Immature natural killer cell (primary cell): ENCODE data around the gene AS3MT. TPM values are rescaled to one million over a fixed set of nuclear protein-coding genes. Genes with fewer than 3 reads are reported as not detected.

Experiments used
- DNase-seq, 3 donors: peaks; one replicate each; pipeline ENCODE4 v3.0.0; 2022; ENCODE audit warnings: mixed read lengths in 1 of 3
- H3K27ac Mint-ChIP-seq, 6 donors: one replicate each; pipeline ENCODE4 v1.8.0; 2020; ENCODE audit warnings: mixed read lengths in 6 of 6, mild to moderate bottlenecking in 5 of 6, inconsistent platforms in 4 of 6, moderate library complexity in 3 of 6
- H3K27me3 Mint-ChIP-seq, 3 donors: one replicate each; pipeline ENCODE4 v1.8.0; 2020 to 2021; ENCODE audit warnings: low read depth in 3 of 3, mild to moderate bottlenecking in 3 of 3, mixed read lengths in 3 of 3, moderate library complexity in 3 of 3, inconsistent platforms in 1 of 3
- H3K36me3 Mint-ChIP-seq, 3 donors: one replicate each; pipeline ENCODE4 v1.8.0; 2020; ENCODE audit warnings: mixed read lengths in 3 of 3, inconsistent platforms in 2 of 3, mild to moderate bottlenecking in 2 of 3
- H3K4me1 Mint-ChIP-seq, 2 donors: one replicate each; pipeline ENCODE4 v1.8.0; 2020; ENCODE audit warnings: inconsistent platforms in 2 of 2, mild to moderate bottlenecking in 2 of 2, mixed read lengths in 2 of 2, moderate library complexity in 1 of 2
- H3K4me3 Mint-ChIP-seq, 5 donors: one replicate each; pipeline ENCODE4 v1.8.0; 2020; ENCODE audit warnings: mild to moderate bottlenecking in 5 of 5, mixed read lengths in 5 of 5, inconsistent platforms in 3 of 5, moderate library complexity in 3 of 5
- H3K9me3 Mint-ChIP-seq, 6 donors: one replicate each; pipeline ENCODE4 v1.8.0; 2020; ENCODE audit warnings: mild to moderate bottlenecking in 6 of 6, mixed read lengths in 6 of 6, inconsistent platforms in 4 of 6, moderate library complexity in 3 of 6
- polyA plus RNA-seq, 3 donors: library from polyadenylated mRNA; unstranded; fragments of 300-500 nt; fragmentation: Illumina TruSeq; gene quantifications; one replicate each; pipeline ENCODE4 v1.2.3, GENCODE V29; 2021

The AS3MT gene
- polyA plus RNA-seq, 3 donors from 2014 or later: 0.30 TPM; not detected in 2

DNA sequence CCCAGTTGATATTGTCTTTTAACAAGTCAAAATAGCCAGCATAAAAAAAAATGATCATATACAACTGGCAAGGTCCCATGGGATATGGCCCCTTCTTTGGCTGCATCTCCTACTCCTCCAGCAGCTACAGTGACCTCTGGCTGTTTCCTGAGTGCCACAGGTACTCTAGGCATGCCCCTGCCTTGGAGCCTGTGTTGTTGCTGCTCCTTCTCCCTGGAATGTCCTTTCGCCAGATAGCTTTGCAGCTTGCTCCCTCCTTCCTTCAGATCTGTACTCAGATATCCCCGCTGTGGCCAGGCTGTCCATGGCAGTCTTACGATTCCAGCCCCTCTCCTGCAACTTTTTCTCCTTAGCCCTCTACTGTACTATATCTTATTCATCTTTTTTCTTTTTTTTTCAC is 72.1 kb downstream of the AS3MT start:
- Mint-ChIP-seq H3K36me3 (peaks cover 0 to 9% (median 0%) of the 10 kb centered on the region in 3 donors), H3K4me1 (no peaks in the 10 kb centered on the region), H3K9me3 (no peaks in the 10 kb centered on the region), H3K27me3 (peaks cover 0 to 2% (median 2%) of the 10 kb centered on the region in 3 donors), H3K27ac (no peak overlapping the region), H3K4me3 (no peak overlapping the region)
- no peak for DNase-seq

DNA sequence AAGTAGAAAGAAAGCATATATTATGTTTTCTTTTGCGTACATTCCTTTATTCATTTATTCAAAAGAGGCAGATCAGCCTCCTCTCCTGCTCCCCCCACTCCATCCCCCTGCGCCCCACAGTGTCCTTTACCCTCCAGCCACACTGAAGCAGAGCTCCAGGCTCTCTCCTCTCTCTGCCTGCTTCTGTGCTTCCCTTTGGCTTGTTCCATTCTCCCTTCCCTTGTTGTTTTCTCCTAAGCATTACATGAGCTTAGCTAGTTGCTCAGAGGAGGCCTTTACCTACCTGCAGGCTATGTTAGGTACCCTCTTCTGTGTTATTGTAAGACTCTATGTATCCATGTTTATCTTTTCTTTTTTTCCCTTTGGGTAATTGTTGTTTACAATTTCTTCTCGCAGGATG is 76.2 kb downstream of the AS3MT start:
- H3K4me1 Mint-ChIP-seq: no peaks in the 10 kb centered on the region
- H3K36me3 Mint-ChIP-seq: peaks cover 0 to 5% (median 0%) of the 10 kb centered on the region in 3 donors
- no peaks in the 10 kb centered on the region for H3K9me3 Mint-ChIP-seq
- H3K27ac Mint-ChIP-seq: peak overlapping the region in 1 of 6 donors; percentile 26
- DNase-seq: no peak
- no peak overlapping the region for H3K4me3 Mint-ChIP-seq
- H3K27me3 Mint-ChIP-seq: peaks cover 0 to 2% (median 0%) of the 10 kb centered on the region in 3 donors

DNA sequence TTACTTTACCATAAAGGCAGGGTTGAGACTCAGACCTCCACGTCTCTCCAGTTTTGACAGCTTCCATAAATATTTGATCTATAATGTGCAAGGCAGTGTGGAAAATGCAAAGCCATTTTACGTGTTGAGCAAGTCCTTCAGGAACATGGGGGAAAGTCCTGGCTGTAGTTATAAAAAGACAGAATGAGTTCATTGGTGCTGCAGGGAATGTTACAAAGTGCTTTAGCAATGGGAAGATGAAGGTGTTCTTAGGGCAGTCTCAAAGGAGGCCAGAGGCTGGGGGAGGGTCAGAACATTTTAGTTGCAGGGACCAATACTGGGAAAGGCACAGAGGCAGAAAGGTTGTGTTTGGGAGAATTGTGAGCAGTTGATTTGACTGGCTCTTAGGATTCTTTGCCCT is 76.7 kb downstream of the AS3MT start:
- DNase-seq: no peak
- Mint-ChIP-seq H3K27ac (peak overlapping the region in 1 of 6 donors; percentile 31), H3K9me3 (no peaks in the 10 kb centered on the region), H3K36me3 (peaks cover 0 to 5% (median 0%) of the 10 kb centered on the region in 3 donors), H3K4me1 (no peaks in the 10 kb centered on the region), H3K4me3 (no peak overlapping the region), H3K27me3 (peaks cover 0 to 2% (median 0%) of the 10 kb centered on the region in 3 donors)

DNA sequence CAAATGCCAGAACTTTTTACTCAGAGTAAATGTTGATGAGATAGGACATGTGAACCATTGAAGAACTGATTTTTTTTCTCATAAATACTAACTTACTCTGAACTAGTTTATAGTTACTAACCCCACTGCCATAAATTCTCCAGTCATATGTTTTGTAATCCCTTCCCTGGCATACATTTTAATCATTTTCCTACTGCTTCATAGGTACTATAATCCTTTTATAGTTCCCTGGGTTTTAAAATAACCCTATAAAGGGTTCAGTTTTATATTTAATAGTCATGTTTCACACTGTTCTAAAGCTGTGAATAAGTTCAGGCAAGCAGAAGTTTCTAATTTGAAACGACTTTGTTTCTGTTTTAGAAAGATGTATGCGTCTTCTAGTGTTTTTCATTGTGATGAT is 77.7 kb downstream of the AS3MT start:
- no peaks in the 10 kb centered on the region for H3K36me3 Mint-ChIP-seq
- H3K27me3 Mint-ChIP-seq: peaks cover 0 to 2% (median 0%) of the 10 kb centered on the region in 3 donors
- no peak overlapping the region for H3K4me3 Mint-ChIP-seq
- H3K27ac Mint-ChIP-seq: no peak overlapping the region
- H3K4me1 Mint-ChIP-seq: no peaks in the 10 kb centered on the region
- DNase-seq: no peak
- no peaks in the 10 kb centered on the region for H3K9me3 Mint-ChIP-seq

DNA sequence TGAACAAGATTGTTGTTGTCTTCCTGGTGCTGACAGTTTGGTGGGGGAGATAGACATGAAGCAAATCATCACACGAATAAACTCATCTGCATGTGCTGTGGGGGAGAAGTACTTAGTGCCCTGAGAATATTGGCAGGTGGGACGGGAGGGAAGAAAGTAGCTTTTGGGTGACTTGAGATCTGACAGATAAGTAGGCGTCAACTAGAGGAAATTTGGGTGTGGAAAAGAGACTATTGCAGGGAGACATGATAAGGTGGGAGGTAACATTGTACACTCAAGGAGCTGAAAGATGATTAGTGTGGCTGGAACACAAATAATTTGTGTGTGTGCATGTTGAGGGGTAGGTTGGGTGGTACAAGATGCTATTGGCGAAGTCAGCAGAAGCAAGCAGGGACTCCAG is 78.9 kb downstream of the AS3MT start:
- no peaks in the 10 kb centered on the region for H3K9me3 Mint-ChIP-seq
- no peak overlapping the region for H3K27ac Mint-ChIP-seq
- H3K36me3 Mint-ChIP-seq: no peaks in the 10 kb centered on the region
- no peak for DNase-seq
- H3K4me1 Mint-ChIP-seq: no peaks in the 10 kb centered on the region
- no peak overlapping the region for H3K4me3 Mint-ChIP-seq
- peaks cover 0 to 2% (median 0%) of the 10 kb centered on the region in 3 donors for H3K27me3 Mint-ChIP-seq

DNA sequence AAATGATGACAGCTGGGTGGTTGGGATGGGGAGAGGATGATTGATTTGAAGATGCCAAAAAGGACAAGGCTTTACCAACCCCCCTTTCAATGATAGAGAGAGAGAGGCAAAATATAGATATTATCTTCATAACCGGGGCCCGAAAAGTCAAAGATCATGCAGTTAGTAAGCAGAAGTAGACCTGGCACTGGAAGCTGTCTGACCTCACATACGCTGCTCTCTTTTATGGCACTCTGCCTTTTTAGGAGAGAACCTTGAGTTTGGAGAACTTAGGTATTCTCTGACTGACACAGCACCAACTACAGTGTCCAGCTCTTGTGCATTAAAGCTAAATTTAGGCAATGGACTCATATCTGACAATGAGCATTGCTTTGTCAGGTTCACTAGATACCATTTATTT is 79.5 kb downstream of the AS3MT start:
- no peaks in the 10 kb centered on the region for H3K36me3 Mint-ChIP-seq
- no peaks in the 10 kb centered on the region for H3K9me3 Mint-ChIP-seq
- no peak for DNase-seq
- H3K4me1 Mint-ChIP-seq: no peaks in the 10 kb centered on the region
- no peak overlapping the region for H3K27ac Mint-ChIP-seq
- H3K27me3 Mint-ChIP-seq: peaks cover 0 to 2% (median 0%) of the 10 kb centered on the region in 3 donors
- no peak overlapping the region for H3K4me3 Mint-ChIP-seq

DNA sequence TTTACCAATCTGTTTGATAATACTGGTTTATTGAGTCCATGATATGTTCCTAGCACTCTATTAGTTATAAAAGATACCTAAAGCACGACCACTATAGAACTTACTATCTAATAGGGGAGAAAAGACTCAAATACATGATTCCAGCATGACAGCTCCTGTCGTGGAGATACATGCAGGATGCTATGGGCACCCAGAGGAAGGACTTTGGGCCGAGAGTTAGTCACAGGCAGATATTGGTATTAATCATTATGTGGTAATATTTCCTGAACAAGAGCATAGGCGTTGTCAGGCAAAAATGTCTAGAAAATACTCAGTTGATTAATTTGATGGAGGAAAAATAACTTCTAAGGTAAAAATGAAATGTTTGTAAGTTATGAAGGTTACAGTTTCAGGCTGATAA is 80.6 kb downstream of the AS3MT start:
- Mint-ChIP-seq H3K36me3 (peaks cover 0 to 4% (median 3%) of the 10 kb centered on the region in 3 donors), H3K4me3 (no peak overlapping the region), H3K27me3 (no peaks in the 10 kb centered on the region), H3K27ac (no peak overlapping the region), H3K9me3 (no peaks in the 10 kb centered on the region), H3K4me1 (no peaks in the 10 kb centered on the region)
- no peak for DNase-seq

DNA sequence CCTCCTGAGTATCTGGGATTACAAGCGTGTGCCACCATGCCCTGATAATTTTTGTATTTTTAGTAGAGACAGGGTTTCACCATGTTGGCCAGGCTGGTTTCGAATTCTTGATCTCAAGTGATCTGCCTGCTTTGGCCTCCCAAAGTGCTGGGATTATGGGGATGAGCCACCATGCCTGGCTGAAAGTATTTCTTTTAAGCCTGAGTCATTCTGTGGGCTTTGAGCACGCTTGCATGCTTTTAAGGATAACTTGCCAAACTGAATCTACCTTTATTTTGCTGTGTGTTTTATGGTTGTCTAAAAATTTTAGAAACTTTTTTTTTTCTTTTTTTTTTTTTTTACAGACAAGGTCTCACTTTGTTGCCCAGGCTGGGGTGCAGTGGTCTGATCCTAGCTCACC is 82.0 kb downstream of the AS3MT start:
- no peak overlapping the region for H3K27ac Mint-ChIP-seq
- H3K4me1 Mint-ChIP-seq: no peaks in the 10 kb centered on the region
- H3K9me3 Mint-ChIP-seq: no peaks in the 10 kb centered on the region
- peaks cover 0 to 5% (median 3%) of the 10 kb centered on the region in 3 donors for H3K36me3 Mint-ChIP-seq
- no peak overlapping the region for H3K4me3 Mint-ChIP-seq
- no peaks in the 10 kb centered on the region for H3K27me3 Mint-ChIP-seq
- DNase-seq: no peak

Other genes starting within 250 kb of the AS3MT start
- 10 to 100 TPM; 30.5 to 78.8 (median 39.2) TPM for gene TRIM8, start 225.0 kb upstream of the AS3MT start, polyA plus RNA-seq
- gene ARL3, start 155.1 kb upstream of the AS3MT start, polyA plus RNA-seq: 1 to 10 TPM; 2.6 to 3.9 (median 3.6) TPM
- 1 to 10 TPM; 4.9 to 9.6 (median 7.9) TPM for gene SFXN2, start 154.8 kb upstream of the AS3MT start, polyA plus RNA-seq
- 10 to 100 TPM; 34.1 to 53.1 (median 35.2) TPM for gene WBP1L, start 125.5 kb upstream of the AS3MT start, polyA plus RNA-seq
- under 1 TPM in 1 of 3 donors, not detected in 2; 0.12 TPM for gene CYP17A1, start 32.1 kb upstream of the AS3MT start, polyA plus RNA-seq
- gene BORCS7, start 15.2 kb upstream of the AS3MT start, polyA plus RNA-seq: 10 to 100 TPM; 36.9 to 64.3 (median 51.8) TPM
- gene CNNM2, start 48.8 kb downstream of the AS3MT start, polyA plus RNA-seq: 1 to 10 TPM; 5.3 to 6.5 (median 5.8) TPM